Stimulated activated CD8-positive, alpha-beta memory T cell treated with anti-CD3 and anti-CD28 coated beads, Interleukin-7, amount 100 ng/mL, for 4 hours (primary cell): Measurements from ENCODE around the gene SHH.
"Not testable (repeated sequence)": the region's sequence is repeated elsewhere in the genome, so short reads cannot be mapped to it uniquely, and the experiment has no call there.

ENCODE experiments used
- DNase-seq, 2 donors: peaks; one replicate each; pipeline ENCODE4 v3.0.0-alpha.2; 2020; ENCODE audit warnings: low read depth in 2 of 2

The SHH gene

GRCh38 chr7:155819186-155819585 lies 6.9 kb upstream of the SHH start:
- no peak for DNase-seq

DNA sequence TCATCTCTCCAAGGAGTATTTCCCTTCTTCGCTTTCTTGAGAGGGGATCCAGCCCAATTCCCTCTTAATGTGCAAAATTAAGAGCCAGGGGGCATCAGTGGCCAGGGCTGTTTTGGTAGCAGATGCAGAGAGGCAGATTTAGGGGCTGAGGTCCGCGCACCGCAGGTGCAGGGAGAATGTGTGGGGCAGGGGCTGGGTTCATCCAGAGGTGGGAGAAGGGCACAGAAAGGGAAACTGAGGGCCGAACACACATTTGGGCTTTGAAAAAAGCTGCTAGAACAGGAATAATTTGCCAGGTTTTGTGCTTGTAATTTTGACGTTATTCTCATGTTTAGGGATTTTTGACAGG lies 6.5 kb upstream of the SHH start:
- DNase-seq: no peak

DNA sequence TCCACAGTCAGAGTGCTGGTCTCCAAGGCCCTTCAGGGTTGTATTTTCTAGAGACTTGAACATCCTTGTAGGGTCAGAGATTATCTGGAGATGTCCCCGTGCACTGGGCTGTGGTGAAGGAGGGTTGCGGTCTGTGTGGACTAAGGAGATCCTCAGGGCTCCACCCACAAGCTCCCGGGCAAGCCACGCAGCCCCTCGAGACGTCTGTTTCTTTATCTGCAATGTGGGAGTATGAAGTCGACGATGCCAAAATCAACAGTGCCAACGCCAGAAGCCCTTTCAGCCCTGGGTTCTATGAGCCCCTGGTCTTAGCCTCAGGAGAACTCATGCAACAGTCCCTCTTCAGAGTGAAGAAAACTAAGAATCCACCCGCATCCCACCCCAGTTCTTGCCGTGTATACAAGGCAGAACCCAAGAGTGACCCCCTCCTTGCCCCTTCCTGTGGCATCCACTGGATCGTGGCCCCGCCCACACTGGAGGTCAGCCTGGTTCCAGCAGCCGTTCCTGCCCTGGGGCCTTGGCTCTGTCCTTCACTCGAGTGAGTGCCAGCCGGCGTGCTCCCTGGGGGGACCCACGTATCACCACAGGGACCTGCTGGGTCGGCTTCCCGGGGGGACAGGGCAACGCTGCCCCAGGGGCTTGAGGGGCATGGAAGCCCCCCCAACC lies 6.0 kb upstream of the SHH start:
- no peak for DNase-seq

DNA sequence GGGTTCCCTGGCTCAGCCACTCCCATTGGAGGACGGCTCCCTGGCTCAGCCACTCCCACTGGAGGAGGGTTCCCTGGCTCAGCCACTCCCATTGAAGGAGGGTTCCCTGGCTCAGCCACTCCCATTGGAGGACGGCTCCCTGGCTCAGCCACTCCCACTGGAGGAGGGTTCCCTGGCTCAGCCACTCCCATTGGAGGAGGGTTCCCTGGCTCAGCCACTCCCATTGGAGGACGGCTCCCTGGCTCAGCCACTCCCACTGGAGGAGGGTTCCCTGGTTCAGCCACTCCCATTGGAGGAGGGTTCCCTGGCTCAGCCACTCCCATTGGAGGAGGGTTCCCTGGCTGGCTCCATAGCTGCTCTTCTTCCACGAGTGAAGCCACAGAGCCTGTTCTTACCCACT lies 5.3 kb upstream of the SHH start:
- DNase-seq: not testable (repeated sequence)

GRCh38 chr7:155816996-155817395 lies 4.7 kb upstream of the SHH start:
- DNase-seq: no peak

DNA sequence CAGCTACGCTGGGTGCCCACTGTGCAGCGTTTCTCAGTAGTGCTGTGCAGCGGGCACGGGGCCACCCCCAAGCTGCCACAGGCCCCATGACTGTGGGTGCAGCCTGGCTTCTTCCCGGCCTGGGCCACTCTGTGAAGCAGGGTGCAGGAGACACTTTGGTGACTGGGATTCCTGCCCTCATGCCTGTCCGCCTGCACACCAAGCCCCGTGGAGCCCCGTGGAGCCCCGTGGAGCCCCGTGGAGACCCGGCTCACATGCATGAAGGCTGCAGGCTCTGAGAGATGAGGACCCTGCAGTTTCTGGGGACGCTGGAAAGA lies 3.9 kb upstream of the SHH start:
- DNase-seq: no peak

- DNase-seq: peak; percentile 17 to 30
These were observed 3.3 kb upstream of the SHH start for GRCh38 chr7:155815332-155816191.

- DNase-seq: no peak
These were observed 2.3 kb upstream of the SHH start for GRCh38 chr7:155814316-155815276.

GRCh38 chr7:155813546-155814315 lies 1.5 kb upstream of the SHH start:
- no peak for DNase-seq

DNA sequence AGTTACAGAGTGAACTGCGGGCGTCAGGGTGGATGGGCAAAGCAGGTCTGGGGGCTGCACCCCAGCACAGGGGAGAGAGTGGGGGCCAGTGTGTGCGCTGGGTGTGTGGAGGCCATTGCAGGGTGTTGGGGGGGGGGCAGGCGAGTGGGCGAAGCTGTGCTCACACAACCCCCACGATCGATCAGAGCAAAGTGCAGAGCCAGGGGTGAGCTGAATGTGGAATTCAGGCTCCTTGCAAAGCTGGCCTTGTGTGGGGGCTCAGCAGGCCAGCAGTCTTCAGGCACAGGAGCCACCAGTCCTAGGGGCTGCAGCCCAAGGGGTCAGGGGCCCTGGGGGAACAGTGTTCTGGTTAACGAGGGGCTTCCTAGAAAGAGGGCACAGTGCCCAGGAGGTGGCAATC lies 862 bp upstream of the SHH start:
- DNase-seq: no peak

DNA sequence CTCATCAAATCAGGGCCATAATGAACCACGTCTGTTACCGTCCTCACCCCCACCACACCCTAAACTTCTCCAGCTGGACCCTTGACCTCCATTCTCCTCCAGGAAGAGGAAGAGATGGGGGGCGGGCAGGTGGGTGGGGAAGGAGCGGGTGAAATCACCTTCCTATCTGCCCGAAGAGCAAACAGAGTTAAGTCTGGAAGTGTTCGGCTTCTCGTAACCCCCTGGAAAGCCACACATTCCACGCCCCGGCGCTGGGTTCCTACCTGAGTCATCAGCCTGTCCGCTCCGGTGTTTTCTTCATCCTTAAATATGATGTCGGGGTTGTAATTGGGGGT lies 736 bp downstream of the SHH start:
- no peak for DNase-seq

- DNase-seq: no peak
These were observed 1.3 kb downstream of the SHH start for GRCh38 chr7:155810770-155811559.

DNA sequence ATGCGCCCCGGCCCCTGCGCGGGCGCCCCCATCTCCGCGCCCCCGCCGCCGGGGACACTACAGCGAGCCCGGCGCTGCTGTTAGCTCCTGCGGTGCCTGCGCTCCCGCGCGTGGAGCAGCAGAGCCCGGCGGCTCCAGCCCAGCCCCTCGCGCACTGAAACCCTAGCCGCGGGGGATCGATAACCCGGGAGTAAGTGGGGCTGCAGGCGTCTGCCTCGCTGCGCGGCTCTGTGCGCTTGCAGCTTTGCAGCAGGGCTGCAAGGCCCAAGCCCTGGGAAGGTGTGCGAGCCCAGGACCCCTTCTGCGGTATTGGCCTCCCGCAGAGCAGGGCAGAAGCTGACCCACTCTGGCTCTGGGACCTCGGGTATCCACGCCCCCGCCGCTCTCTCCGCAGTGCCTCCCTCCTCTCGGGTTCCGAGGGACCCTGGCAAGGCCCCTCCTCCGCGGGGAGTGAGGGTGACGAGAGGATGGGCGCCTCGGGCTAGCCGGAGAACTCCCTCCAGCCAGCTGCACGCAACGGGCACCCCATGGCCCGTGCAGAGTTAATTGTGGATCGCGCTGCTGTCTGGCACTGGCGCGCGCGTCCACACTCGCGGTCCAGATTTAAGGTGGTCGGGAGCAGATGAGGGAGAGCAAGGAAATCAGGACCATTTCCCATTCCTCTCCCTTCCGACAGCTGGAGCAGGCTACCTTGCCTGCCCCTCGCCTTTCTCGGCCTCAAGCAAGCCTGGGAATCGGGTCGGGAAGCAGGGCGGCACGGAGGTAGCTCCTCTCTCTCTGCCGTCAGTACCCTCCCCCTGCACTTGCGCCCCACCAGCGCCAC lies 2.1 kb downstream of the SHH start:
- no peak for DNase-seq

DNA sequence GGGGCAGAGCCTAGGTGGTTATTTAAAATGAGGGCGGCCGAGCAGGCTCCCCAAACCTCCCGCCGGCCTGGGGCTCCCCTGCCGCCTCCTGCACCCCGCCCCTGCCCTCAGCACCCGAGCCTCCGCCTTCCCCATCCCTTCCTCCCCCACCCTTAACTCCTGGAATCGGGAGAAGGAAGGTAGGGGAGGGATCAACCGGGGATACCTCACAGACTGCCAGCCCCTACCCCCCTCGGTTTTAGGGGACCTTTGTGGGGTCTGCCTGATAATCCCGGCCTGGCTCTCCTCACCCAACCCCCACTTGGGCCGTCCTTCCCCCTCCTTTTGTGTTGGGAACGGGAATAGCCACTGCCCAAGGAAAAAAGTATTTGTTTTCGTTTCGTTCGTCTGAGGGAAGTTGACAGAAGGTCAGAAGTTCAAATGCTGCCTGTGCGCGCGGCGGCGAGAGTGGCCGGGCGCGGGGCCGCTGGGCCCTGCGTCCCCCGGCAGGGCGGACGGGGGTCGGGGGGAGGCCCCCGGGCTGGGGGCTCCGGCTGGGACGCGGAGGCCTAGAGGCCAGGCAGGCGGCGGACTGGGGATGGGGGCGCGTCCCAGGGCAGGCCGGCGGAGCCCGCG lies 2.8 kb downstream of the SHH start:
- DNase-seq: no peak

GRCh38 chr7:155808549-155809331 lies 3.5 kb downstream of the SHH start:
- no peak for DNase-seq

GRCh38 chr7:155807789-155808548 lies 4.3 kb downstream of the SHH start:
- DNase-seq: no peak

GRCh38 chr7:155807065-155807671 lies 5.1 kb downstream of the SHH start:
- no peak for DNase-seq
